Measurements from ENCODE around the gene ITGB8.

Gene ITGB8

DNA sequence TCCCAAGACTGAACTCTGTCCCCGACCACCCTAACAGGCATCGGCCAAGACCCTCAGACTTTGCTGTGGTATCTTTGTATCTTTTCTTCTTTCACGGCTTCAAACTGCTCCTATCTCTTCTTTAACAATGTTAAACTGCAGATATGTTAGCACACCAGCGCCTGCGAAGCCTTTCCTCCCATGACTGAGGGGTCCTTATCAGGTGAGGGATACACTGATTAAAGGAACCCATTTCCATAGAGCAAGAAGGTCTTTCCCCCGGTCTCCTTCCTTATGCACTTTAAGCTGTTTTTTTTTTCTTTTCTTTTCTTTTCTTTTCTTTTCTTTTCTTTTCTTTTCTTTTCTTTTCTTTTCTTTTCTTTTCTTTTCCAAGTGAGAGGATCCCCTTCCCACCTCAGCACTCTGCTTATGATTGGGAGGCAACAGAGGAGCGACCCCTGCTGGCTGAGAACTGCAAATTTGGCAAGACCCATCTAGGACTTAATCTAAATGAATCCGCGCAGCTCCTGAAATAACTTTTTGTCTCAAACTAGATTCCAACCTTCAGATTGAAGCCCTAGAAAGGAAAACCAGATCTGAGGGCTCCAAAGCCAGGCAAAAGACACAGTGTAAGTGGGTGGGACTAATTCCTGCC lies 109.9 kb downstream of the ITGB8 start:
- no peak overlapping the region for H3K4me3 ChIP-seq (ENCODE audit: severe bottlenecking)

DNA sequence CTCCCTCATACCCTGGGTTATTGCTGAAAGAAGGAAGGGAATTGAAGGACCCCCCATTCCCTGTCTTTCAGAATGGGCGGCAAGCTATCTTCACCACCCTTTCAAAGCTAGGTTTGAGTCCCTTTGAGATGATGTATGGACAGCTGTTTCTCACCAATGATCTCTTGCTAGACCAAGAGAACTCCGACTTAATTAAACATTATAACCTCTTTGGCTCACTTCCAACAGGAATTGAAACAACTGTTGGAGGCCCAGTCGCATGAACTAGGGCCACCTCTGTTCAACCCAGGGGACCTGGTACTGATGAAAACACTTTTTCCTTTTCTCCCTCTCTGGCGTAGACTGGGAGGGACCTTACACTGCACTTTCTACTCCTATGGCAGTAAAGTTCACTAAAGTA lies 110.6 kb downstream of the ITGB8 start:
- DNase-seq (ENCODE audit: low spot score) (no peak), ATAC-seq (ENCODE audit: low read depth) (no peak)
- H3K36me3 ChIP-seq (ENCODE audit: low read depth) = no peaks in the 10 kb centered on the region
- peaks cover 2% of the 10 kb centered on the region for H3K9me3 ChIP-seq (ENCODE audit: severe bottlenecking)
- TF ChIP-seq, protein P1, sequence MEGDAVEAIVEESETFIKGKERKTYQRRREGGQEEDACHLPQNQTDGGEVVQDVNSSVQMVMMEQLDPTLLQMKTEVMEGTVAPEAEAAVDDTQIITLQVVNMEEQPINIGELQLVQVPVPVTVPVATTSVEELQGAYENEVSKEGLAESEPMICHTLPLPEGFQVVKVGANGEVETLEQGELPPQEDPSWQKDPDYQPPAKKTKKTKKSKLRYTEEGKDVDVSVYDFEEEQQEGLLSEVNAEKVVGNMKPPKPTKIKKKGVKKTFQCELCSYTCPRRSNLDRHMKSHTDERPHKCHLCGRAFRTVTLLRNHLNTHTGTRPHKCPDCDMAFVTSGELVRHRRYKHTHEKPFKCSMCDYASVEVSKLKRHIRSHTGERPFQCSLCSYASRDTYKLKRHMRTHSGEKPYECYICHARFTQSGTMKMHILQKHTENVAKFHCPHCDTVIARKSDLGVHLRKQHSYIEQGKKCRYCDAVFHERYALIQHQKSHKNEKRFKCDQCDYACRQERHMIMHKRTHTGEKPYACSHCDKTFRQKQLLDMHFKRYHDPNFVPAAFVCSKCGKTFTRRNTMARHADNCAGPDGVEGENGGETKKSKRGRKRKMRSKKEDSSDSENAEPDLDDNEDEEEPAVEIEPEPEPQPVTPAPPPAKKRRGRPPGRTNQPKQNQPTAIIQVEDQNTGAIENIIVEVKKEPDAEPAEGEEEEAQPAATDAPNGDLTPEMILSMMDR (IDR thresholded peaks at IDR 0.05; ENCODE audit: poor library complexity, severe bottlenecking) = no peak
- H3K4me1 ChIP-seq (ENCODE audit: insufficient read depth, poor library complexity, severe bottlenecking) = no peaks in the 10 kb centered on the region
- no peak overlapping the region for H3K27ac ChIP-seq (ENCODE audit: poor library complexity, severe bottlenecking)
- H3K4me3 ChIP-seq (ENCODE audit: severe bottlenecking) = no peak overlapping the region
- H3K27me3 ChIP-seq (ENCODE audit: insufficient read depth, poor library complexity, severe bottlenecking) = no peaks in the 10 kb centered on the region

More for the DNA sequence above, 109.9 kb downstream of the ITGB8 start:
- TF ChIP-seq, protein P1 (IDR thresholded peaks at IDR 0.05; ENCODE audit: poor library complexity, severe bottlenecking) = peak; percentile 44
- Histone ChIP-seq H3K4me1 (ENCODE audit: insufficient read depth, poor library complexity, severe bottlenecking) (no peaks in the 10 kb centered on the region), H3K27me3 (ENCODE audit: insufficient read depth, poor library complexity, severe bottlenecking) (no peaks in the 10 kb centered on the region), H3K36me3 (ENCODE audit: low read depth) (no peaks in the 10 kb centered on the region), H3K9me3 (ENCODE audit: severe bottlenecking) (peaks cover 2% of the 10 kb centered on the region), H3K27ac (ENCODE audit: poor library complexity, severe bottlenecking) (no peak overlapping the region)
- ATAC-seq (ENCODE audit: low read depth) (no peak), DNase-seq (ENCODE audit: low spot score) (no peak)

DNA sequence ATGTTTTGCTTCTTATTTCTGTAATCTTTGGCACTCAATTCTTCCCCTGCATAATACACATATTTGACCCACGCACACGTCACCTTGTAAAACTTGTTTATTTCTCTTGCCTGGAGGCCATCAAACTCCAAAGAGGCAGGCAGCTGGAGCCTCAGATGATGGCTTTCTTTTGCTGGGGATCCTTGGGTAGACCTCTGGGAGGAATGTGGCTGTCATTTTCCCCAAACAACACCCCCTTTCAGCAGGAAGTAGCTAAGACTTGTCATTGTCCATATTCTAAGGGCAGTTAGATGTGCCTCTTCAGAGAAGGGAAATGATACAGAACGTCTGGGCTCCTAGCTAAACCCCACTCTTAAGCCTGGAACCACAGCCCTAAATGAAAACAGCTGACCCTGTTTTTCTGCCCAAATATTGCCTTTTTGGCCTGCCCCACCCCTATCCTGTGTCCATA lies 111.3 kb downstream of the ITGB8 start:
- ATAC-seq (ENCODE audit: low read depth) (no peak), DNase-seq (ENCODE audit: low spot score) (no peak)
- Histone ChIP-seq H3K9me3 (ENCODE audit: severe bottlenecking) (peaks cover 2% of the 10 kb centered on the region), H3K27me3 (ENCODE audit: insufficient read depth, poor library complexity, severe bottlenecking) (no peaks in the 10 kb centered on the region), H3K27ac (ENCODE audit: poor library complexity, severe bottlenecking) (no peak overlapping the region), H3K4me3 (ENCODE audit: severe bottlenecking) (no peak overlapping the region), H3K36me3 (ENCODE audit: low read depth) (no peaks in the 10 kb centered on the region), H3K4me1 (ENCODE audit: insufficient read depth, poor library complexity, severe bottlenecking) (no peaks in the 10 kb centered on the region)
- TF ChIP-seq, protein P1 (IDR thresholded peaks at IDR 0.05; ENCODE audit: poor library complexity, severe bottlenecking) = no peak

DNA sequence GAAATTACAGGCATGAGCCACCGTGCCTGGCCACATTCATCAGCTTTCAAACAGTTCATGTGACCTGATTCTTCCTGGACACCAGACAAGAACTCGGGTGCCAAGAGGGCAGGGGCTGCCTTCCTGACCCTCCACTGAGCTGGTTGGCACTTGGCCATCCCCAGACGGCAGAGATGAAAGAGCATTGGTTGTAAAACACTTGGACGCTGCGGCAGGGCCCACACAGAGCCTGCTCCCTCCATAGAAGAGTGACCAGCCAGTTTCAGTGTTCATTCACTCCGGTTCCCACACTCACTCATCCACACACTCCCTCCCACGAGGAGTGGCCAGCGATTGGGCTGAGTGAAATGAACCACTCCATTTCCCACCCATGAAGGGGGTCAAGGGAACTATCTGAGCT lies 112.3 kb downstream of the ITGB8 start:
- no peak overlapping the region for H3K27ac ChIP-seq (ENCODE audit: poor library complexity, severe bottlenecking)
- DNase-seq (ENCODE audit: low spot score) (no peak), ATAC-seq (ENCODE audit: low read depth) (no peak)
- H3K9me3 ChIP-seq (ENCODE audit: severe bottlenecking) = peaks cover 2% of the 10 kb centered on the region
- H3K36me3 ChIP-seq (ENCODE audit: low read depth) = no peaks in the 10 kb centered on the region
- no peak overlapping the region for H3K4me3 ChIP-seq (ENCODE audit: severe bottlenecking)
- TF ChIP-seq, protein P1 (IDR thresholded peaks at IDR 0.05; ENCODE audit: poor library complexity, severe bottlenecking) = no peak
- H3K27me3 ChIP-seq (ENCODE audit: insufficient read depth, poor library complexity, severe bottlenecking) = no peaks in the 10 kb centered on the region
- H3K4me1 ChIP-seq (ENCODE audit: insufficient read depth, poor library complexity, severe bottlenecking) = no peaks in the 10 kb centered on the region

DNA sequence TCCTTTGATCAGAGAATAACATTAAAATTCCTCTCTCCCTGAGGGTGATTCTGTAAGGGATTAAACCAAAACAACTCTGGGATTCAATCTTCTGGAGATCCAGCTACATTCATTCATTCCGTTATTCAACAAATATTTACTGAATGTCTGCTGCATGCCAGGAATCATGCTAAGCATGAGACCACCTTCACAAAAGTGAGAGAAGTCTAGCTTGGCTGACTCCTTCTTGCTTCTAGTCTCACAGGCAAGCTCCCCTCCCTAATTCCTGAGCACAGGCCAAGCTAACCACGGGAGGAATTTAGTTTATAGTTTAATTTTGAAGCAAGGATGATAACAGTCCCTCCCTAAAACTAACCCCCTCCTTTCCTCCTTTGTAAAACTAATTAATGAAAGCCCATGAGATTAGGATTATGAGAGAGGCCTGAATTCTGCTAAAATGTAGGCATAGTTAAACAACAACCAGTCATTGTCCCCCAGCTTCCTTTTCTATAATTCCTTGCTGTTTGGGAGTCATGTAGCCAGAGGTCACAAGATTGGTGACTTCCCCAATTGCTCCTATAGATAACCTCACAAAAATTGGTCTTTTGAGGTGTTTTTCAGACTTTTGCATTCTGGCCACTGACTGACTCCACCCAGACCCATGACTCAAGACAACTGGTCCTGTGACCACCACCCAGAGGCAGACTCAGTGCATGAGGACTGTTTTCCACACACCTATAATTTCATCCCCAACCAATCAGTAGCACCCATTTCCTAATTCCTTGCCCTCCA lies 113.5 kb downstream of the ITGB8 start:
- DNase-seq (ENCODE audit: low spot score) (no peak), ATAC-seq (ENCODE audit: low read depth) (no peak)
- no peak overlapping the region for H3K4me3 ChIP-seq (ENCODE audit: severe bottlenecking)
- TF ChIP-seq, protein P1 (IDR thresholded peaks at IDR 0.05; ENCODE audit: poor library complexity, severe bottlenecking) = no peak
- no peaks in the 10 kb centered on the region for H3K4me1 ChIP-seq (ENCODE audit: insufficient read depth, poor library complexity, severe bottlenecking)
- H3K27me3 ChIP-seq (ENCODE audit: insufficient read depth, poor library complexity, severe bottlenecking) = no peaks in the 10 kb centered on the region
- no peak overlapping the region for H3K27ac ChIP-seq (ENCODE audit: poor library complexity, severe bottlenecking)
- peaks cover 2% of the 10 kb centered on the region for H3K9me3 ChIP-seq (ENCODE audit: severe bottlenecking)
- H3K36me3 ChIP-seq (ENCODE audit: low read depth) = no peaks in the 10 kb centered on the region

Measured in RWPE2 (cell line).